HEK293 (cell line): ENCODE results near the gene CACNA2D3.

ENCODE experiments used
- CTCF ChIA-PET: fragments of 350-600 bp; formaldehyde crosslinking; extraction: SDS; loops from one replicate; lab custom pipeline; 2021; ENCODE audit warnings: antibody characterized with exemption; lab: Yijun Ruan, JAX
- POLR2A ChIA-PET: fragments of 300-600 bp; formaldehyde crosslinking; extraction: SDS; loops from one replicate; lab custom pipeline; 2020; ENCODE audit warnings: antibody characterized with exemption, inconsistent platforms; lab: Yijun Ruan, JAX
- H3K27ac ChIP-seq: fragments of 200-500 bp; sonication (Bioruptor generic); 2 replicates; pipeline ENCODE4 v1.5.1; 2014; ENCODE audit warnings: low read depth, low read length, control low read depth, inconsistent platforms; ENCODE audit errors: extremely low read depth
- H3K36me3 ChIP-seq, 2 experiments: fragments of 200-500 bp in 1 of 2; sonication (Bioruptor generic) in 1 of 2; 1 replicate in 1 of 2; 2 replicates in 1 of 2; pipeline ENCODE4 v1.5.1; 2014 to 2017; ENCODE audit warnings: inconsistent platforms in 2 of 2, low read length in 2 of 2; ENCODE audit not compliant: control insufficient read depth in 2 of 2, insufficient read depth in 1 of 2
- H3K4me1 ChIP-seq: fragments of 200-500 bp; sonication (Bioruptor generic); 2 replicates; pipeline ENCODE4 v1.5.1; 2014; ENCODE audit warnings: mild to moderate bottlenecking, low read length, inconsistent platforms; ENCODE audit not compliant: control insufficient read depth, insufficient read depth
- H3K4me3 ChIP-seq: 2 replicates; pipeline ENCODE4 v1.5.1; 2011; ENCODE audit warnings: low read depth, mild to moderate bottlenecking, control low read depth, low read length, moderate library complexity
- H3K9me3 ChIP-seq: fragments of 200-500 bp; sonication (Bioruptor generic); 2 replicates; pipeline ENCODE4 v1.5.1; 2014; ENCODE audit warnings: low read depth, low read length, inconsistent platforms; ENCODE audit not compliant: control insufficient read depth, insufficient read depth
- BCL11B ChIP-seq: fragments of 450-650 bp; formaldehyde crosslinking; IDR thresholded peaks from 2 replicates; pipeline ENCODE4 v1.5.1; 2016; ENCODE audit warnings: low read depth, missing biosample characterization, missing genetic modification characterization
- EGR2 ChIP-seq: fragments of 450-650 bp; formaldehyde crosslinking; IDR thresholded peaks from 2 replicates; pipeline ENCODE4 v1.5.1; 2016; ENCODE audit warnings: low read depth, missing biosample characterization, missing genetic modification characterization
- KLF8 ChIP-seq: fragments of 450-650 bp; formaldehyde crosslinking; IDR thresholded peaks from 2 replicates; pipeline ENCODE4 v1.5.1; 2016; ENCODE audit warnings: missing biosample characterization, missing genetic modification characterization
- REPIN1 ChIP-seq: fragments of 450-650 bp; formaldehyde crosslinking; IDR thresholded peaks from 2 replicates; pipeline ENCODE4 v1.5.1; 2017; ENCODE audit warnings: missing biosample characterization, missing genetic modification characterization, low read depth
- SCRT1 ChIP-seq: fragments of 450-650 bp; formaldehyde crosslinking; IDR thresholded peaks from 2 replicates; pipeline ENCODE4 v1.5.1; 2016; ENCODE audit warnings: missing biosample characterization, missing genetic modification characterization, borderline replicate concordance
- YY1 ChIP-seq: fragments of 450-650 bp; formaldehyde crosslinking; IDR thresholded peaks from 2 replicates; pipeline ENCODE4 v1.5.1; 2018; ENCODE audit warnings: missing biosample characterization, missing genetic modification characterization
- ZBTB17 ChIP-seq: fragments of 450-650 bp; formaldehyde crosslinking; IDR thresholded peaks from 2 replicates; pipeline ENCODE4 v1.5.1; 2016; ENCODE audit warnings: missing biosample characterization, missing genetic modification characterization
- ZBTB20 ChIP-seq: fragments of 450-650 bp; formaldehyde crosslinking; IDR thresholded peaks from 2 replicates; pipeline ENCODE4 v1.5.1; 2016; ENCODE audit warnings: missing biosample characterization, missing genetic modification characterization
- ZFHX2 ChIP-seq: fragments of 450-650 bp; formaldehyde crosslinking; conservative IDR thresholded peaks from 2 replicates; pipeline ENCODE4 v1.5.1; 2016; ENCODE audit warnings: missing biosample characterization, missing genetic modification characterization
- ZIC2 ChIP-seq: fragments of 450-650 bp; formaldehyde crosslinking; IDR thresholded peaks from 2 replicates; pipeline ENCODE4 v1.5.1; 2016; ENCODE audit warnings: missing biosample characterization, missing genetic modification characterization
- ZNF223 ChIP-seq: fragments of 450-650 bp; formaldehyde crosslinking; IDR thresholded peaks from 2 replicates; pipeline ENCODE4 v1.5.1; 2016; ENCODE audit warnings: missing biosample characterization, missing genetic modification characterization
- ZNF324 ChIP-seq: fragments of 450-650 bp; formaldehyde crosslinking; IDR thresholded peaks from 2 replicates; pipeline ENCODE4 v1.5.1; 2016; ENCODE audit warnings: missing biosample characterization, missing genetic modification characterization
- ZNF341 ChIP-seq: fragments of 450-650 bp; formaldehyde crosslinking; IDR thresholded peaks from 2 replicates; pipeline ENCODE4; 2016; ENCODE audit warnings: low read depth, missing biosample characterization, missing genetic modification characterization
- ZNF596 ChIP-seq: fragments of 450-650 bp; IDR thresholded peaks from 2 replicates; pipeline ENCODE4 v1.5.0; 2018; ENCODE audit warnings: missing biosample characterization, mild to moderate bottlenecking, missing genetic modification characterization, moderate library complexity
- ZSCAN23 ChIP-seq: fragments of 450-650 bp; formaldehyde crosslinking; IDR thresholded peaks from 2 replicates; pipeline ENCODE4 v1.5.1; 2016; ENCODE audit warnings: missing biosample characterization, missing genetic modification characterization
- TF ChIP-seq, protein P1 (sequence below): fragments of 450-650 bp; formaldehyde crosslinking; IDR thresholded peaks from 2 replicates; pipeline ENCODE4 v1.5.1; 2017; ENCODE audit warnings: missing biosample characterization, missing genetic modification characterization
- TF ChIP-seq, protein P2 (sequence below): fragments of 450-650 bp; formaldehyde crosslinking; IDR thresholded peaks from 2 replicates; pipeline ENCODE4 v1.5.1; 2016; ENCODE audit warnings: missing biosample characterization, missing genetic modification characterization
- TF ChIP-seq, protein P3 (sequence below): fragments of 450-650 bp; formaldehyde crosslinking; IDR thresholded peaks from 2 replicates; pipeline ENCODE4 v1.5.1; 2016; ENCODE audit warnings: missing biosample characterization, missing genetic modification characterization, borderline replicate concordance

The CACNA2D3 gene

DNA sequence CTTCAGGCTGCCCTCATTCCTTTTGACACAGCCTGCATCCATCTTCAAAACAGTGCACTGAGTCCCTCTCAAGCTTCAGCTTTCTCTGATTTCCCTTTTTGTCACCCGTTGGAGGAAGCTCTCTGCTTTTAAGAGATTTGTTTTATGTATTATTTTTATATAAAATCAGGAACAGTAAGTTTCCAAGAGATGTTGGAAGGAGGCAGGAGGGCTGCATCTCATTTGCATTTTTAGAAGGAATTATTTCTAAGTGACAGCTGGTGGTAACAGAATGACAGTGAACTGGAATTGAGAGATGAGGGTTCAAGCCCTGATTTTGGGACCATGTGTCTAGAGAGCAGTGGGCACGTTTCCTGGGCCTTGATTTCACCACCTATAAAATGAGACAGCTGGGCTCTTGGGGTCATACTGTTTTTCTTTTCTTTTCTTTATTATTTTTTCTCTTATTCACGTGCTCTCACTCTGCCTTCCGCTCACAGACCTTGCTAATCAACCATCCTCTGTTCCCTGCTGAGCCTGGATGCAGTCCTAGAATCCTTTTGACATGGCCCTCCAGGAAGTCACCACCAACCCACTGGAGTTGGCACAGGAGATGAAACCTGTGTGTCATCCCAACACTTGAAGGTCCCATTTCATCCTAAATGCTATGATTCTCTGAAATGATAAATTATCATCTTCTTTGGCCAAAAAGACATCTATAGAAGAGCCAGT is 148.6 kb downstream of the CACNA2D3 start:
- Histone ChIP-seq H3K36me3 (no peaks in the 10 kb centered on the region), H3K27ac (no peak overlapping the region), H3K4me1 (peaks cover 5% of the 10 kb centered on the region), H3K9me3 (no peaks in the 10 kb centered on the region), H3K4me3 (no peak overlapping the region)
- POLR2A ChIA-PET = no interaction called here
- TF ChIP-seq ZNF596 (tag by site-specific recombination) (no peak), ZNF324 (tag by site-specific recombination) (no peak), YY1 (tag by site-specific recombination) (no peak), KLF8 (no peak), ZIC2 (peak; percentile 55), ZBTB17 (tag by site-specific recombination) (peak; percentile 61; the same call in 1 of the 2 replicates), ZBTB20 (tag by site-specific recombination) (no peak)
- TF ChIP-seq, protein P1, sequence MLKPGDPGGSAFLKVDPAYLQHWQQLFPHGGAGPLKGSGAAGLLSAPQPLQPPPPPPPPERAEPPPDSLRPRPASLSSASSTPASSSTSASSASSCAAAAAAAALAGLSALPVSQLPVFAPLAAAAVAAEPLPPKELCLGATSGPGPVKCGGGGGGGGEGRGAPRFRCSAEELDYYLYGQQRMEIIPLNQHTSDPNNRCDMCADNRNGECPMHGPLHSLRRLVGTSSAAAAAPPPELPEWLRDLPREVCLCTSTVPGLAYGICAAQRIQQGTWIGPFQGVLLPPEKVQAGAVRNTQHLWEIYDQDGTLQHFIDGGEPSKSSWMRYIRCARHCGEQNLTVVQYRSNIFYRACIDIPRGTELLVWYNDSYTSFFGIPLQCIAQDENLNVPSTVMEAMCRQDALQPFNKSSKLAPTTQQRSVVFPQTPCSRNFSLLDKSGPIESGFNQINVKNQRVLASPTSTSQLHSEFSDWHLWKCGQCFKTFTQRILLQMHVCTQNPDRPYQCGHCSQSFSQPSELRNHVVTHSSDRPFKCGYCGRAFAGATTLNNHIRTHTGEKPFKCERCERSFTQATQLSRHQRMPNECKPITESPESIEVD (tag by site-specific recombination) = no peak
- TF ChIP-seq, protein P2, sequence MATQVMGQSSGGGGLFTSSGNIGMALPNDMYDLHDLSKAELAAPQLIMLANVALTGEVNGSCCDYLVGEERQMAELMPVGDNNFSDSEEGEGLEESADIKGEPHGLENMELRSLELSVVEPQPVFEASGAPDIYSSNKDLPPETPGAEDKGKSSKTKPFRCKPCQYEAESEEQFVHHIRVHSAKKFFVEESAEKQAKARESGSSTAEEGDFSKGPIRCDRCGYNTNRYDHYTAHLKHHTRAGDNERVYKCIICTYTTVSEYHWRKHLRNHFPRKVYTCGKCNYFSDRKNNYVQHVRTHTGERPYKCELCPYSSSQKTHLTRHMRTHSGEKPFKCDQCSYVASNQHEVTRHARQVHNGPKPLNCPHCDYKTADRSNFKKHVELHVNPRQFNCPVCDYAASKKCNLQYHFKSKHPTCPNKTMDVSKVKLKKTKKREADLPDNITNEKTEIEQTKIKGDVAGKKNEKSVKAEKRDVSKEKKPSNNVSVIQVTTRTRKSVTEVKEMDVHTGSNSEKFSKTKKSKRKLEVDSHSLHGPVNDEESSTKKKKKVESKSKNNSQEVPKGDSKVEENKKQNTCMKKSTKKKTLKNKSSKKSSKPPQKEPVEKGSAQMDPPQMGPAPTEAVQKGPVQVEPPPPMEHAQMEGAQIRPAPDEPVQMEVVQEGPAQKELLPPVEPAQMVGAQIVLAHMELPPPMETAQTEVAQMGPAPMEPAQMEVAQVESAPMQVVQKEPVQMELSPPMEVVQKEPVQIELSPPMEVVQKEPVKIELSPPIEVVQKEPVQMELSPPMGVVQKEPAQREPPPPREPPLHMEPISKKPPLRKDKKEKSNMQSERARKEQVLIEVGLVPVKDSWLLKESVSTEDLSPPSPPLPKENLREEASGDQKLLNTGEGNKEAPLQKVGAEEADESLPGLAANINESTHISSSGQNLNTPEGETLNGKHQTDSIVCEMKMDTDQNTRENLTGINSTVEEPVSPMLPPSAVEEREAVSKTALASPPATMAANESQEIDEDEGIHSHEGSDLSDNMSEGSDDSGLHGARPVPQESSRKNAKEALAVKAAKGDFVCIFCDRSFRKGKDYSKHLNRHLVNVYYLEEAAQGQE (tag by site-specific recombination) = no peak
- CTCF ChIA-PET = no interaction called here

DNA sequence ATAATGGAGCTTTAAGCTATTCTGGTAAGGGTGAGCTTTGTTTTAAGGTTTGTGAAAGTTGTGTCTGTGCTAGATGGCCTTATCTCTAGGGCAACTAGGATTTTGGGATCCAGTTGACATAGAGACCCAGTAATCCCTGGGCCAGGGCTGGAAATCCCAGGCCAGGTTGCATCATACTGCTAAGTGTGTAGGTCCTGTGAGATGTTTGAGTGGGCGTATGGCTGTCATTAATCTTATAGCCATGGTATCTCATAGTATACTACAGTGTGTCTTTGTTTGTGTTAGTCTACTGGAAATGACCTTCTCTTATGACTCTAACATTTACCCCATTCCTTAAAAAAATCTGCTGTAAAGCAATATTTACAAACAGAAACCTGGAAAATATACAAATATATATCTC is 151.4 kb downstream of the CACNA2D3 start:
- Histone ChIP-seq H3K4me3 (no peak overlapping the region), H3K27ac (no peak overlapping the region), H3K36me3 (no peaks in the 10 kb centered on the region), H3K4me1 (peaks cover 5% of the 10 kb centered on the region), H3K9me3 (no peaks in the 10 kb centered on the region)
- ChIA-PET CTCF (no interaction called here), POLR2A (no interaction called here)
- TF ChIP-seq ZFHX2 (tag by site-specific recombination) (peak; percentile 68), BCL11B (tag by site-specific recombination) (no peak), EGR2 (tag by site-specific recombination) (0 out of 2 replicates have a peak, but pooled peaks have one; percentile 9), ZSCAN23 (tag by site-specific recombination) (no peak), ZNF341 (tag by site-specific recombination) (no peak), SCRT1 (no peak), ZNF223 (tag by site-specific recombination) (no peak)

DNA sequence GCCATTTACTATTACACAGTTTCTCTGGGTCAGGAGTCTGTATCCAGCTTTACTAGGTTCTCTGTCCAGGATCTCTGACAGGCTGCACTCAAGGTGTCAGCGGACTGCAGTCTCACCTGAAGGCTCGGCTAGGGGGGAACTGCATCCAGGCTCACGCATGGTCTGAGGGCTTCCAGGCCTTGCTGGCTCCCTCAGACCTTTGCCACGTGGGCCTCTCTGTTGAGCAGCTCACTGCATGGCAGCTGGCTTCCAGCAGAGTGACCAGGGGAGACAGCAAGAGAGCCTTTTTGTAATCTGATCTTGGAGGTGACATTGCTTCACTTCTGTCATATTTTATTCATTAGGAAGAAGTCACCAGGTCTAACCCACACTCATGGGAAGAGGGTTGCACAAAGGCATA is 152.3 kb downstream of the CACNA2D3 start:
- Histone ChIP-seq H3K4me1 (peaks cover 5% of the 10 kb centered on the region), H3K36me3 (no peaks in the 10 kb centered on the region), H3K4me3 (no peak overlapping the region)
- TF ChIP-seq, protein P3, sequence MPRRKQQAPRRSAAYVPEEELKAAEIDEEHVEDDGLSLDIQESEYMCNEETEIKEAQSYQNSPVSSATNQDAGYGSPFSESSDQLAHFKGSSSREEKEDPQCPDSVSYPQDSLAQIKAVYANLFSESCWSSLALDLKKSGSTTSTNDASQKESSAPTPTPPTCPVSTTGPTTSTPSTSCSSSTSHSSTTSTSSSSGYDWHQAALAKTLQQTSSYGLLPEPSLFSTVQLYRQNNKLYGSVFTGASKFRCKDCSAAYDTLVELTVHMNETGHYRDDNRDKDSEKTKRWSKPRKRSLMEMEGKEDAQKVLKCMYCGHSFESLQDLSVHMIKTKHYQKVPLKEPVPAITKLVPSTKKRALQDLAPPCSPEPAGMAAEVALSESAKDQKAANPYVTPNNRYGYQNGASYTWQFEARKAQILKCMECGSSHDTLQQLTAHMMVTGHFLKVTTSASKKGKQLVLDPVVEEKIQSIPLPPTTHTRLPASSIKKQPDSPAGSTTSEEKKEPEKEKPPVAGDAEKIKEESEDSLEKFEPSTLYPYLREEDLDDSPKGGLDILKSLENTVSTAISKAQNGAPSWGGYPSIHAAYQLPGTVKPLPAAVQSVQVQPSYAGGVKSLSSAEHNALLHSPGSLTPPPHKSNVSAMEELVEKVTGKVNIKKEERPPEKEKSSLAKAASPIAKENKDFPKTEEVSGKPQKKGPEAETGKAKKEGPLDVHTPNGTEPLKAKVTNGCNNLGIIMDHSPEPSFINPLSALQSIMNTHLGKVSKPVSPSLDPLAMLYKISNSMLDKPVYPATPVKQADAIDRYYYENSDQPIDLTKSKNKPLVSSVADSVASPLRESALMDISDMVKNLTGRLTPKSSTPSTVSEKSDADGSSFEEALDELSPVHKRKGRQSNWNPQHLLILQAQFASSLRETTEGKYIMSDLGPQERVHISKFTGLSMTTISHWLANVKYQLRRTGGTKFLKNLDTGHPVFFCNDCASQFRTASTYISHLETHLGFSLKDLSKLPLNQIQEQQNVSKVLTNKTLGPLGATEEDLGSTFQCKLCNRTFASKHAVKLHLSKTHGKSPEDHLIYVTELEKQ = no peak
- no peak for TF ChIP-seq REPIN1 (tag by site-specific recombination)
- peak; percentile 91 for TF ChIP-seq ZIC2
- TF ChIP-seq, all 188 proteins: peak for 1
- ChIA-PET POLR2A (no interaction called here), CTCF (no interaction called here)
- Histone ChIP-seq H3K27ac (no peak overlapping the region), H3K9me3 (no peaks in the 10 kb centered on the region)
